Smooth muscle cell (in vitro differentiated cells): ENCODE measurements around the gene ADPGK. TPM values are rescaled to one million over a fixed set of nuclear protein-coding genes. Genes with fewer than 3 reads are reported as not detected.

ENCODE experiments used
- DNase-seq: peaks from one replicate; lab custom pipeline; 2025; ENCODE audit not compliant: unreplicated experiment; lab: John Stamatoyannopoulos, UW
- H2AFZ ChIP-seq: fragments of 200-600 bp; sonication (generic); 2 replicates; pipeline ENCODE4 v1.6.0; 2016; ENCODE audit warnings: antibody characterized with exemption, low read depth, mild to moderate bottlenecking
- H3F3A ChIP-seq: fragments of 200-600 bp; sonication (generic); 2 replicates; pipeline ENCODE4 v1.6.0; 2017; ENCODE audit warnings: antibody characterized with exemption, low read depth
- H3K27ac ChIP-seq: fragments of 200-600 bp; sonication (generic); 2 replicates; pipeline ENCODE4 v1.5.1; 2016; ENCODE audit warnings: low read depth, mild to moderate bottlenecking
- H3K27me3 ChIP-seq: fragments of 200-600 bp; sonication (generic); 2 replicates; pipeline ENCODE4 v1.6.1; 2016; ENCODE audit warnings: low read depth, mild to moderate bottlenecking
- H3K36me3 ChIP-seq: fragments of 200-600 bp; sonication (generic); 2 replicates; pipeline ENCODE4 v1.5.1; 2016; ENCODE audit warnings: low read depth
- H3K4me1 ChIP-seq: fragments of 200-600 bp; sonication (generic); 2 replicates; pipeline ENCODE4 v1.5.1; 2016; ENCODE audit warnings: low read depth
- H3K4me2 ChIP-seq: fragments of 200-600 bp; sonication (generic); 2 replicates; pipeline ENCODE4 v1.6.0; 2016; ENCODE audit warnings: mild to moderate bottlenecking
- H3K4me3 ChIP-seq: fragments of 200-600 bp; sonication (generic); 2 replicates; pipeline ENCODE4 v1.5.1; 2016; ENCODE audit warnings: mild to moderate bottlenecking
- H3K79me2 ChIP-seq: fragments of 200-600 bp; sonication (generic); 2 replicates; pipeline ENCODE4 v1.6.0; 2016; ENCODE audit warnings: low read depth, mild to moderate bottlenecking
- H3K9ac ChIP-seq: fragments of 200-600 bp; sonication (generic); 2 replicates; pipeline ENCODE4 v1.6.0; 2016; ENCODE audit warnings: low read depth
- H3K9me3 ChIP-seq: fragments of 200-600 bp; sonication (generic); replicated peaks from 2 replicates; pipeline ENCODE4 v1.5.1; 2016; ENCODE audit warnings: low read depth
- H4K20me1 ChIP-seq: fragments of 200-600 bp; sonication (generic); 2 replicates; pipeline ENCODE4 v1.6.0; 2016; ENCODE audit warnings: low read depth
- CTCF ChIP-seq: fragments of 200-600 bp; sonication (generic); IDR thresholded peaks from 2 replicates; pipeline ENCODE4 v1.5.1; 2017; ENCODE audit warnings: borderline replicate concordance, mild to moderate bottlenecking, antibody characterized with exemption; ENCODE audit not compliant: insufficient read depth, poor library complexity, severe bottlenecking
- WGBS: methylation state at CpG from one replicate; pipeline ENCODE4 v1.1.7; 2016; ENCODE audit warnings: low lambda C conversion rate; 5-methylcytosine and 5-hydroxymethylcytosine counted together
- polyA plus RNA-seq: library from polyadenylated mRNA; unstranded; fragments of >200 nt; fragmentation: Nextera tagmentation; extraction: Ambion mirVana; gene quantifications from 2 replicates; pipeline ENCODE4 v1.2.1, GENCODE V29; 2016
- total RNA-seq: library from RNA; depleted of rRNA; stranded (reverse); fragments of >200 nt; gene quantifications from 2 replicates; pipeline ENCODE4 v1.2.3, GENCODE V29; 2014

Gene ADPGK
- total and polyA plus RNA-seq, 2 experiments from 2014 or later = 53.4 to 67.3 TPM

DNA sequence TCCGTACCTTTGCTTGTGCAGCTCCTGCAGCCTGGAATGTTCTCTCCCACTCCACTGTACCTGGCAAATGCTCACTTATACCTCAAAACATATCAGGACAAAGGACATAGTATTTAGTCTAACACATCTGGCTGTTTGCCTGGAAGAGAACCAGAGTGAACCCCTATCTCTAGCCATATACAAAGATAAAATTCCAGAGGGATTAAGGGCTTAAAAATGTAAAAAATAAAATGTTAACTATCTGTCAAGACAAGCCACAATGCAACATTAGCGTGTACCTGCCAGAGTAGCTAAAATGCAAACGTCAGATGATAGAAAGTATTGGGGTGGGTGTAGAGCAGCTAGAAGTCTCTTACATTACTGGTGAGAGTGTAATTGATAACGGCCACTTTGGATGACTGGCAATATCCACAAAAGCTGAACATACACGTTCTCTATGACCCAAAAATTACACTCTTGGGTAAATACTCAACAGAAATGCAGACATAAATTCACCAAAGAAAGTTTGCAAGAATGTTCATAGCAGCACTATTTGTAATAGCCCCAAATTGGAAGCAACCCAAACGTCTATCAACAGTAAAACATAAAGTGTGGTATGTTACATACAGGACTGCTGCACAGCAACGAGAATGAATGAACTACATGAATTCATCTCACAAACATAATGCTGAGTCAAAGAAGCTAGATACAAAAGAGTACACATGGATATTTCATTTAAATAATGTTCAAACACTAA is 18.2 kb upstream of the ADPGK start:
- Histone ChIP-seq H3K79me2 (no peaks in the 10 kb centered on the region), H4K20me1 (no peaks in the 10 kb centered on the region), H3K27me3 (no peaks in the 10 kb centered on the region), H2AFZ (no peak overlapping the region), H3K4me1 (no peaks in the 10 kb centered on the region), H3K4me3 (no peak overlapping the region), H3K9ac (no peak overlapping the region), H3K27ac (no peak overlapping the region), H3K36me3 (no peaks in the 10 kb centered on the region), H3K4me2 (no peak overlapping the region), H3K9me3 (no peaks in the 10 kb centered on the region), H3F3A (no peaks in the 10 kb centered on the region)
- no peak for TF ChIP-seq CTCF
- no peak for DNase-seq
- 77% methylated on average over 7 of the region's 7 CpGs for WGBS

DNA sequence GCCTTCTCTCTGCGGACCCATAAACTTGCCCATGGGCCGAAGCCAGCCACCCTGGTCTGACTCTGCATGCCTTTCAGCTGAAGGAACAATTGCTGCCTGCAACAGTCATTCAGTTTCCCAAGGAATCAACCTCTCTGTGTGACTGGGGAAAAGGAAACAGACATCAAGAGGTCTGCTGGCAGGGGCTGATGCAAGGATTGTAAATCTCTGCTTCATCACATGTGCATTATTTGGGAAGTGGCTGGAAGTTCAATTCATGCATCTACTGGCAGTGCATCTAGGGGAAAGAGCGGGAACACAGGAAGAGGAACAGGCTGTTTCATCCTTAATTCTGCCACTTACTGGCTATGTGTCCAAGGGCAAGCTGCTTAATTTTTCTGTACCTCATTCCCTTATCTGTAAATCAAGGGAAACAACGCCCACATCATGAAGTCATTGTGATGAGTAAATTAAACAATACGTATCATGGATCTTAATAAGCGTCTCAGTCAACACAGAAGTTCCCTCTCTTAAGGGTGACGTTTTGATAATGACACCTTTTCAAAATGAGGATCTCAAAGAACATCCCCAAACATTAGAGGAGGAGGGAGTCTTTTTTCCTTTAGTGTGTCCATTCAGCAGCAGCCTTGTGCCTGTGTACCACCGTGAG is 17.4 kb upstream of the ADPGK start:
- Histone ChIP-seq H4K20me1 (no peaks in the 10 kb centered on the region), H3K9ac (no peak overlapping the region), H3K4me3 (no peak overlapping the region), H3F3A (no peaks in the 10 kb centered on the region), H2AFZ (no peak overlapping the region), H3K79me2 (no peaks in the 10 kb centered on the region), H3K27ac (no peak overlapping the region), H3K4me2 (no peak overlapping the region), H3K9me3 (no peaks in the 10 kb centered on the region), H3K4me1 (no peaks in the 10 kb centered on the region), H3K27me3 (no peaks in the 10 kb centered on the region), H3K36me3 (no peaks in the 10 kb centered on the region)
- DNase-seq = no peak
- TF ChIP-seq CTCF = no peak
- 72% methylated on average over 8 of the region's 8 CpGs for WGBS

- no peak overlapping the region for H3K27ac ChIP-seq
- 76% methylated on average over 6 of the region's 6 CpGs for WGBS
- no peaks in the 10 kb centered on the region for H3K4me1 ChIP-seq
- no peak for TF ChIP-seq CTCF
- no peak overlapping the region for H3K9ac ChIP-seq
- H3K4me3 ChIP-seq = no peak overlapping the region
- no peaks in the 10 kb centered on the region for H3K9me3 ChIP-seq
- H3K4me2 ChIP-seq = no peak overlapping the region
- no peak overlapping the region for H2AFZ ChIP-seq
- DNase-seq = no peak
- no peaks in the 10 kb centered on the region for H3K36me3 ChIP-seq
- H3F3A ChIP-seq = no peaks in the 10 kb centered on the region
- no peaks in the 10 kb centered on the region for H3K27me3 ChIP-seq
- H4K20me1 ChIP-seq = no peaks in the 10 kb centered on the region
- no peaks in the 10 kb centered on the region for H3K79me2 ChIP-seq
Measured at GRCh38 chr15:72797834-72798233, 14.3 kb upstream of the ADPGK start.
